Common myeloid progenitor, CD34-positive (primary cell): ENCODE results near the gene PLEKHG4.

Experiments used
- CTCF ChIA-PET: fragments of 350-600 bp; sonication (Branson Sonifier 250); formaldehyde crosslinking; loops from one replicate; lab custom pipeline; 2021; ENCODE audit warnings: antibody characterized with exemption; lab: Charles Lee
- POLR2A ChIA-PET: fragments of 350-600 bp; sonication (Branson Sonifier 250); formaldehyde crosslinking; loops from one replicate; lab custom pipeline; 2021; ENCODE audit warnings: antibody characterized with exemption; lab: Charles Lee
- DNase-seq, 3 donors: peaks; one replicate each; pipeline versions ENCODE4 v3.0.0 to v3.0.0-alpha.2; 2013
- H3K27ac ChIP-seq, 2 experiments: 1 replicate in 1 of 2; 2 replicates in 1 of 2; pipeline ENCODE4 v1.7.0; 2013; ENCODE audit warnings: inconsistent platforms in 2 of 2, low read length in 2 of 2, mild to moderate bottlenecking in 2 of 2, low read depth in 1 of 2, moderate library complexity in 1 of 2; ENCODE audit not compliant: severe bottlenecking in 2 of 2, insufficient read depth in 1 of 2, poor library complexity in 1 of 2
- H3K27me3 ChIP-seq, 5 experiments: replicated peaks in 2 of 5; 1 replicate in 3 of 5; 2 replicates in 2 of 5; pipeline versions ENCODE4 v1.6.1 to v1.7.0; 2013; ENCODE audit warnings: low read length in 4 of 5, mild to moderate bottlenecking in 2 of 5, moderate library complexity in 2 of 5, inconsistent platforms in 1 of 5; ENCODE audit not compliant: insufficient read depth in 5 of 5, control insufficient read depth in 4 of 5
- H3K36me3 ChIP-seq, 4 experiments: 1 replicate in 2 of 4; 2 replicates in 2 of 4; pipeline versions ENCODE4 v1.6.1 to v1.7.0; 2013; ENCODE audit warnings: low read length in 3 of 4, control low read depth in 1 of 4, mild to moderate bottlenecking in 1 of 4; ENCODE audit not compliant: control insufficient read depth in 4 of 4, insufficient read depth in 4 of 4
- H3K4me1 ChIP-seq, 4 experiments: 1 replicate in 3 of 4; 2 replicates in 1 of 4; pipeline versions ENCODE4 v1.6.1 to v1.7.1; 2013; ENCODE audit warnings: low read length in 3 of 4, mild to moderate bottlenecking in 3 of 4, control low read depth in 1 of 4, inconsistent platforms in 1 of 4, moderate library complexity in 1 of 4; ENCODE audit not compliant: control insufficient read depth in 4 of 4, insufficient read depth in 4 of 4; ENCODE audit errors: control extremely low read depth in 1 of 4
- H3K4me3 ChIP-seq, 7 experiments: 1 replicate in 4 of 7; 2 replicates in 3 of 7; pipeline versions ENCODE4 v1.5.1 to v1.7.0; 2013; ENCODE audit warnings: mild to moderate bottlenecking in 7 of 7, low read length in 6 of 7, moderate library complexity in 6 of 7, inconsistent platforms in 2 of 7, low read depth in 2 of 7, control low read depth in 1 of 7; ENCODE audit not compliant: insufficient read depth in 4 of 7, control insufficient read depth in 1 of 7; ENCODE audit errors: extremely low read depth in 1 of 7
- H3K9me3 ChIP-seq, 5 experiments: 1 replicate in 4 of 5; 2 replicates in 1 of 5; pipeline versions ENCODE4 v1.6.1 to v1.7.1; 2013; ENCODE audit warnings: low read length in 4 of 5, mild to moderate bottlenecking in 2 of 5, inconsistent platforms in 1 of 5, low read depth in 1 of 5, moderate library complexity in 1 of 5; ENCODE audit not compliant: control insufficient read depth in 4 of 5, insufficient read depth in 2 of 5; ENCODE audit errors: control extremely low read depth in 1 of 5
- WGBS: methylation state at CpG from one replicate; pipeline ENCODE4 v1.1.5; 2013; ENCODE audit not compliant: insufficient coverage; 5-methylcytosine and 5-hydroxymethylcytosine counted together

Gene PLEKHG4

GRCh38 chr16:67286441-67287235 is 7.3 kb downstream of the PLEKHG4 start:
- DNase-seq, result no peak
- Histone ChIP-seq H3K4me1 (peaks cover 0 to 15% (median 12%) of the 10 kb centered on the region in 4 experiments), H3K36me3 (peaks cover 0 to 13% (median 3%) of the 10 kb centered on the region in 4 experiments), H3K9me3 (no peaks in the 10 kb centered on the region), H3K27ac (no peak overlapping the region), H3K27me3 (no peaks in the 10 kb centered on the region), H3K4me3 (no peak overlapping the region)
- ChIA-PET CTCF (interaction anchor here (1.0 to 2.1 kb wide), 6 partner anchors 21 to 104 kb away, joined by 3 to 7 read pairs (median 4); no protein-coding TSS in a partner anchor), POLR2A (no interaction called here)
- WGBS, result 97% methylated on average over 25 of the region's 28 CpGs

- Histone ChIP-seq H3K4me1 (peaks cover 0 to 15% (median 12%) of the 10 kb centered on the region in 4 experiments), H3K9me3 (no peaks in the 10 kb centered on the region), H3K27me3 (no peaks in the 10 kb centered on the region), H3K27ac (no peak overlapping the region), H3K36me3 (peaks cover 0 to 11% (median 2%) of the 10 kb centered on the region in 4 experiments), H3K4me3 (no peak overlapping the region)
- ChIA-PET POLR2A (no interaction called here), CTCF (interaction anchor here (0.7 to 1.6 kb wide), 5 partner anchors 9 to 64 kb away, joined by 3 to 4 read pairs (median 3); partner anchors contain the start of genes KCTD19 and LRRC36)
- 99% methylated on average over 7 of the region's 14 CpGs for WGBS
- DNase-seq, result no peak
Observed at GRCh38 chr16:67287960-67288359, 8.6 kb downstream of the PLEKHG4 start.

- Histone ChIP-seq H3K27ac (no peak overlapping the region), H3K27me3 (no peaks in the 10 kb centered on the region), H3K36me3 (peaks cover 0 to 6% (median 0%) of the 10 kb centered on the region in 4 experiments), H3K9me3 (no peaks in the 10 kb centered on the region), H3K4me3 (no peak overlapping the region), H3K4me1 (peaks cover 0 to 15% (median 12%) of the 10 kb centered on the region in 4 experiments)
- DNase-seq, result no peak
- ChIA-PET CTCF (interaction anchor here (1.2 kb wide), 1 partner anchor 22 kb away, joined by 3 read pairs; no protein-coding TSS in a partner anchor), POLR2A (no interaction called here)
- WGBS, result 99% methylated on average over 7 of the region's 7 CpGs
Observed at GRCh38 chr16:67291461-67291860, 12.1 kb downstream of the PLEKHG4 start.

GRCh38 chr16:67294171-67294757 is 14.9 kb downstream of the PLEKHG4 start:
- ChIA-PET POLR2A (no interaction called here), CTCF (interaction anchor here (0.8 to 1.8 kb wide), 2 partner anchors 9 to 13 kb away, joined by 4 to 5 read pairs; no protein-coding TSS in a partner anchor)
- Histone ChIP-seq H3K36me3 (no peaks in the 10 kb centered on the region), H3K4me3 (no peak overlapping the region), H3K27ac (no peak overlapping the region), H3K4me1 (peaks cover 0 to 15% (median 12%) of the 10 kb centered on the region in 4 experiments), H3K9me3 (no peaks in the 10 kb centered on the region), H3K27me3 (no peaks in the 10 kb centered on the region)
- WGBS, result 94% methylated on average over 3 of the region's 4 CpGs
- DNase-seq, result no peak

- Histone ChIP-seq H3K4me1 (peaks cover 0 to 10% (median 8%) of the 10 kb centered on the region in 4 experiments), H3K4me3 (no peak overlapping the region), H3K27me3 (no peaks in the 10 kb centered on the region), H3K36me3 (no peaks in the 10 kb centered on the region), H3K9me3 (no peaks in the 10 kb centered on the region), H3K27ac (no peak overlapping the region)
- ChIA-PET CTCF (interaction anchor here (1.8 kb wide), 1 partner anchor 10 kb away, joined by 5 read pairs; no protein-coding TSS in a partner anchor), POLR2A (no interaction called here)
- DNase-seq, result no peak
- 93% methylated on average over 7 of the region's 7 CpGs for WGBS
Observed at GRCh38 chr16:67294938-67295361, 15.6 kb downstream of the PLEKHG4 start.

GRCh38 chr16:67296420-67296819 is 17.1 kb downstream of the PLEKHG4 start:
- no peaks in the 10 kb centered on the region for H3K36me3 ChIP-seq
- WGBS, result 60% methylated on average over 1 of the region's 3 CpGs
- H3K4me3 ChIP-seq, result no peak overlapping the region
- ChIA-PET POLR2A (no interaction called here), CTCF (interaction anchor here (0.7 to 1.0 kb wide), 3 partner anchors 29 to 43 kb away, joined by 3 to 4 read pairs (median 3); no protein-coding TSS in a partner anchor)
- no peaks in the 10 kb centered on the region for H3K4me1 ChIP-seq
- no peaks in the 10 kb centered on the region for H3K27me3 ChIP-seq
- no peak overlapping the region for H3K27ac ChIP-seq
- H3K9me3 ChIP-seq, result no peaks in the 10 kb centered on the region
- DNase-seq, result no peak
